Measurements from ENCODE around the gene FOXQ1. TPM values are rescaled to one million over a fixed set of nuclear protein-coding genes. Genes with fewer than 3 reads are reported as not detected.
A peak's percentile ranks its signal among the peaks of the same experiment; 100 is the strongest.

FOXQ1 gene
- total and polyA plus RNA-seq, 2 of the 13 experiments (the other 11 are each of a cell fraction or from before 2014, with no cell fraction given), result 35.2 to 39.8 TPM

DNA sequence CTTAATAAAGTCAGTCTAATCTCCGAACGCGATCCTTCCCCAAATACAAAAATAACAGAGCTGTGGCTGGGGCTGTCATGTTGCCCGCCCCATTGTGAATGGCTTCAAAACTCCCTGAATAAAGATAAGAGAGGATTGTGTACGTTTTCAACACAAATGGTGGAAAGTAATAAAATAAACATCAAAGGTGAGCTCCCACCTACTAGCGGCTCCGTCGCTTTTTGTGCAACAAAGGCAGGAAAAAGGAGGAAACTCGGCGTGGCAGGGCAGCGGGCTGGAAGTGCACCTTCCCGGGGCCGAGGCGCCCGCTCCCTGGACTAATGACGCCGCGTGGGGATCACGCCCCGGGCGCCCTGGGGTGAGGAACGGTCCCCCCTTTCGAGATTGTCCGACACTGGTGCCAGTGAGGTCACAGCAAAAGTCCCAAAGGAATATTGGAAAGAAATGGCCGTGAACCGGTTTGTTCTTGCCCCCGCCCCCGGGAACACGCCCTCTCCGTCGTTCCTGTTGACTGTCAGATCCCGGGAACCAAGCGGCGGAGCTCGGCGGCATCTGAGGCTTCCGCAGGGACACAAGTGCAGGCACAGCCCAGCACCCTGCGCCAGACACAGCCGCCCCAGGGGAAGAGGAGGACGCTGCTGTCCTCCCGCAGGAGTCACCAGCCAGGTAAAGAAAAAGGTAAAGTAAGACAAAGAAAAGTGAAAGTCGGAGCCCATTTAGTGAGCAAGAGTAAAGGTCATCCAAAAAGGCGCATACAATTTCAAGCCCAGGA is 1.1 kb upstream of the FOXQ1 start (continued):
- TF ChIP-seq, protein P1, sequence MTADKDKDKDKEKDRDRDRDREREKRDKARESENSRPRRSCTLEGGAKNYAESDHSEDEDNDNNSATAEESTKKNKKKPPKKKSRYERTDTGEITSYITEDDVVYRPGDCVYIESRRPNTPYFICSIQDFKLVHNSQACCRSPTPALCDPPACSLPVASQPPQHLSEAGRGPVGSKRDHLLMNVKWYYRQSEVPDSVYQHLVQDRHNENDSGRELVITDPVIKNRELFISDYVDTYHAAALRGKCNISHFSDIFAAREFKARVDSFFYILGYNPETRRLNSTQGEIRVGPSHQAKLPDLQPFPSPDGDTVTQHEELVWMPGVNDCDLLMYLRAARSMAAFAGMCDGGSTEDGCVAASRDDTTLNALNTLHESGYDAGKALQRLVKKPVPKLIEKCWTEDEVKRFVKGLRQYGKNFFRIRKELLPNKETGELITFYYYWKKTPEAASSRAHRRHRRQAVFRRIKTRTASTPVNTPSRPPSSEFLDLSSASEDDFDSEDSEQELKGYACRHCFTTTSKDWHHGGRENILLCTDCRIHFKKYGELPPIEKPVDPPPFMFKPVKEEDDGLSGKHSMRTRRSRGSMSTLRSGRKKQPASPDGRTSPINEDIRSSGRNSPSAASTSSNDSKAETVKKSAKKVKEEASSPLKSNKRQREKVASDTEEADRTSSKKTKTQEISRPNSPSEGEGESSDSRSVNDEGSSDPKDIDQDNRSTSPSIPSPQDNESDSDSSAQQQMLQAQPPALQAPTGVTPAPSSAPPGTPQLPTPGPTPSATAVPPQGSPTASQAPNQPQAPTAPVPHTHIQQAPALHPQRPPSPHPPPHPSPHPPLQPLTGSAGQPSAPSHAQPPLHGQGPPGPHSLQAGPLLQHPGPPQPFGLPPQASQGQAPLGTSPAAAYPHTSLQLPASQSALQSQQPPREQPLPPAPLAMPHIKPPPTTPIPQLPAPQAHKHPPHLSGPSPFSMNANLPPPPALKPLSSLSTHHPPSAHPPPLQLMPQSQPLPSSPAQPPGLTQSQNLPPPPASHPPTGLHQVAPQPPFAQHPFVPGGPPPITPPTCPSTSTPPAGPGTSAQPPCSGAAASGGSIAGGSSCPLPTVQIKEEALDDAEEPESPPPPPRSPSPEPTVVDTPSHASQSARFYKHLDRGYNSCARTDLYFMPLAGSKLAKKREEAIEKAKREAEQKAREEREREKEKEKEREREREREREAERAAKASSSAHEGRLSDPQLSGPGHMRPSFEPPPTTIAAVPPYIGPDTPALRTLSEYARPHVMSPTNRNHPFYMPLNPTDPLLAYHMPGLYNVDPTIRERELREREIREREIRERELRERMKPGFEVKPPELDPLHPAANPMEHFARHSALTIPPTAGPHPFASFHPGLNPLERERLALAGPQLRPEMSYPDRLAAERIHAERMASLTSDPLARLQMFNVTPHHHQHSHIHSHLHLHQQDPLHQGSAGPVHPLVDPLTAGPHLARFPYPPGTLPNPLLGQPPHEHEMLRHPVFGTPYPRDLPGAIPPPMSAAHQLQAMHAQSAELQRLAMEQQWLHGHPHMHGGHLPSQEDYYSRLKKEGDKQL (CRISPR knock-in tag; IDR thresholded peaks at IDR 0.05; ENCODE audit: low read depth), result 0 out of 2 replicates have a peak, but pooled peaks have one; percentile 19
- TF ChIP-seq JUN (CRISPR knock-in tag; IDR thresholded peaks at IDR 0.05) (0 out of 2 replicates have a peak, but pooled peaks have one; percentile 19), ZNF546 (CRISPR knock-in tag; conservative IDR thresholded peaks at IDR 0.05) (no peak), ZNF652 (CRISPR knock-in tag; IDR thresholded peaks at IDR 0.05; ENCODE audit: borderline replicate concordance, low read depth) (no peak; the same call in 1 of the 2 replicates), HNRNPL (IDR thresholded peaks at IDR 0.05; ENCODE audit: low read depth, low read length) (peak; percentile 39; the same call in 1 of the 2 replicates), ZNF670 (CRISPR knock-in tag; IDR thresholded peaks at IDR 0.05; ENCODE audit: borderline replicate concordance) (no peak), GATAD1 (CRISPR knock-in tag; IDR thresholded peaks at IDR 0.05) (0 out of 2 replicates have a peak, but pooled peaks have one; percentile 32), ARNTL (CRISPR knock-in tag; IDR thresholded peaks at IDR 0.05) (no peak; the same call in 1 of the 2 replicates), RBFOX2 (IDR thresholded peaks at IDR 0.05; ENCODE audit: low read depth, low read length) (no peak), PHB2 (IDR thresholded peaks at IDR 0.05; ENCODE audit: partially characterized antibody) (no peak), SP5 (CRISPR knock-in tag; IDR thresholded peaks at IDR 0.05; ENCODE audit: borderline replicate concordance, low read depth) (peak; percentile 80), ZNF441 (CRISPR knock-in tag; IDR thresholded peaks at IDR 0.05; ENCODE audit: borderline replicate concordance) (0 out of 2 replicates have a peak, but pooled peaks have one; percentile 37), ZKSCAN8 (CRISPR knock-in tag; IDR thresholded peaks at IDR 0.05; ENCODE audit: borderline replicate concordance) (peak; percentile 49; the same call in 1 of the 2 replicates), ZFP90 (CRISPR knock-in tag; IDR thresholded peaks at IDR 0.05; ENCODE audit: borderline replicate concordance) (0 out of 2 replicates have a peak, but pooled peaks have one; percentile 4), ZNF160 (CRISPR knock-in tag; IDR thresholded peaks at IDR 0.05) (0 out of 2 replicates have a peak, but pooled peaks have one; percentile 76), TEAD2 (CRISPR knock-in tag; IDR thresholded peaks at IDR 0.05) (no peak)
- TF ChIP-seq, protein P2, sequence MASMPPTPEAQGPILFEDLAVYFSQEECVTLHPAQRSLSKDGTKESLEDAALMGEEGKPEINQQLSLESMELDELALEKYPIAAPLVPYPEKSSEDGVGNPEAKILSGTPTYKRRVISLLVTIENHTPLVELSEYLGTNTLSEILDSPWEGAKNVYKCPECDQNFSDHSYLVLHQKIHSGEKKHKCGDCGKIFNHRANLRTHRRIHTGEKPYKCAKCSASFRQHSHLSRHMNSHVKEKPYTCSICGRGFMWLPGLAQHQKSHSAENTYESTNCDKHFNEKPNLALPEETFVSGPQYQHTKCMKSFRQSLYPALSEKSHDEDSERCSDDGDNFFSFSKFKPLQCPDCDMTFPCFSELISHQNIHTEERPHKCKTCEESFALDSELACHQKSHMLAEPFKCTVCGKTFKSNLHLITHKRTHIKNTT (CRISPR knock-in tag; IDR thresholded peaks at IDR 0.05), result no peak
- TF ChIP-seq, protein P3, sequence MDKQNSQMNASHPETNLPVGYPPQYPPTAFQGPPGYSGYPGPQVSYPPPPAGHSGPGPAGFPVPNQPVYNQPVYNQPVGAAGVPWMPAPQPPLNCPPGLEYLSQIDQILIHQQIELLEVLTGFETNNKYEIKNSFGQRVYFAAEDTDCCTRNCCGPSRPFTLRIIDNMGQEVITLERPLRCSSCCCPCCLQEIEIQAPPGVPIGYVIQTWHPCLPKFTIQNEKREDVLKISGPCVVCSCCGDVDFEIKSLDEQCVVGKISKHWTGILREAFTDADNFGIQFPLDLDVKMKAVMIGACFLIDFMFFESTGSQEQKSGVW (CRISPR knock-in tag; IDR thresholded peaks at IDR 0.05; ENCODE audit: borderline replicate concordance), result no peak
- TF ChIP-seq, protein P4, sequence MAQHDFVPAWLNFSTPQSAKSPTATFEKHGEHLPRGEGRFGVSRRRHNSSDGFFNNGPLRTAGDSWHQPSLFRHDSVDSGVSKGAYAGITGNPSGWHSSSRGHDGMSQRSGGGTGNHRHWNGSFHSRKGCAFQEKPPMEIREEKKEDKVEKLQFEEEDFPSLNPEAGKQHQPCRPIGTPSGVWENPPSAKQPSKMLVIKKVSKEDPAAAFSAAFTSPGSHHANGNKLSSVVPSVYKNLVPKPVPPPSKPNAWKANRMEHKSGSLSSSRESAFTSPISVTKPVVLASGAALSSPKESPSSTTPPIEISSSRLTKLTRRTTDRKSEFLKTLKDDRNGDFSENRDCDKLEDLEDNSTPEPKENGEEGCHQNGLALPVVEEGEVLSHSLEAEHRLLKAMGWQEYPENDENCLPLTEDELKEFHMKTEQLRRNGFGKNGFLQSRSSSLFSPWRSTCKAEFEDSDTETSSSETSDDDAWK (CRISPR knock-in tag; IDR thresholded peaks at IDR 0.05), result no peak
